H1 (cell line): ENCODE measurements around the gene UBP1. TPM values are rescaled to one million over a fixed set of nuclear protein-coding genes. Genes with fewer than 3 reads are reported as not detected.

Experiments used
- CTCF ChIA-PET: fragments of 300-600 bp; sonication (Branson Sonifier 250); formaldehyde crosslinking; loops from one replicate; lab custom pipeline; 2021; ENCODE audit not compliant: partially characterized antibody; lab: Charles Lee
- POLR2A ChIA-PET: fragments of 300-600 bp; sonication (Branson Sonifier 250); formaldehyde crosslinking; loops from one replicate; lab custom pipeline; 2021; ENCODE audit warnings: inconsistent platforms; ENCODE audit not compliant: partially characterized antibody; lab: Charles Lee
- DNase-seq, 2 experiments: peaks; one replicate each; pipeline versions ENCODE4 v3.0.0 to v3.0.0-alpha.2; 2010 to 2022; ENCODE audit warnings: low spot score in 2 of 2, low read depth in 1 of 2, mixed read lengths in 1 of 2
- FAIRE-seq: peaks from 2 replicates; lab custom pipeline; 2011; peaks lifted over from hg19 to GRCh38; lab: Jason Lieb, UNC
- H2AFZ ChIP-seq: 2 replicates; pipeline ENCODE4 v1.8.1; 2012; ENCODE audit warnings: low read length, inconsistent platforms
- H2AK5ac ChIP-seq: 2 replicates; pipeline ENCODE4 v1.6.1; 2013; ENCODE audit warnings: low read depth, low read length
- H2BK120ac ChIP-seq: replicated peaks from 2 replicates; pipeline ENCODE3; 2013; ENCODE audit warnings: low read depth, low read length, inconsistent platforms
- H2BK12ac ChIP-seq: 2 replicates; pipeline ENCODE4 v1.6.1; 2013; ENCODE audit warnings: low read depth, low read length
- H2BK15ac ChIP-seq: 2 replicates; pipeline ENCODE4 v1.6.1; 2013; ENCODE audit warnings: low read length
- H2BK20ac ChIP-seq: 2 replicates; pipeline ENCODE4 v1.6.1; 2013; ENCODE audit warnings: low read length
- H2BK5ac ChIP-seq: 2 replicates; pipeline ENCODE4 v1.6.1; 2013; ENCODE audit warnings: low read depth, low read length
- H3K14ac ChIP-seq: 2 replicates; pipeline ENCODE4 v1.6.1; 2013; ENCODE audit warnings: inconsistent platforms; ENCODE audit not compliant: insufficient read length
- H3K18ac ChIP-seq: 2 replicates; pipeline ENCODE4 v1.6.1; 2013; ENCODE audit warnings: low read length; ENCODE audit errors: extremely low read depth
- H3K23ac ChIP-seq: 2 replicates; pipeline ENCODE4 v1.6.1; 2013; ENCODE audit warnings: inconsistent platforms; ENCODE audit not compliant: insufficient read length
- H3K23me2 ChIP-seq: 2 replicates; pipeline ENCODE4 v1.6.1; 2013; ENCODE audit warnings: low read depth, low read length
- H3K27ac ChIP-seq: 2 replicates; pipeline ENCODE4 v1.6.1; 2011; ENCODE audit warnings: low read depth, low read length, inconsistent platforms
- H3K27me3 ChIP-seq, 4 experiments: replicated peaks in 1 of 4; 1 replicate in 1 of 4; 2 replicates in 3 of 4; pipeline versions ENCODE4 v1.6.1 to v1.8.1; 2011 to 2013; ENCODE audit warnings: low read length in 3 of 4, mild to moderate bottlenecking in 3 of 4, inconsistent platforms in 2 of 4, mixed read lengths in 2 of 4, moderate library complexity in 1 of 4; ENCODE audit not compliant: control insufficient read depth in 3 of 4, insufficient read depth in 3 of 4; ENCODE audit errors: extremely low read depth in 1 of 4
- H3K36me3 ChIP-seq, 4 experiments: 2 replicates each; pipeline versions ENCODE4 v1.6.1 to v1.8.1; 2011 to 2013; ENCODE audit warnings: mild to moderate bottlenecking in 4 of 4, low read length in 3 of 4, moderate library complexity in 2 of 4, control low read depth in 1 of 4, inconsistent platforms in 1 of 4; ENCODE audit not compliant: insufficient read depth in 4 of 4, control insufficient read depth in 2 of 4
- H3K4ac ChIP-seq: replicated peaks from 2 replicates; pipeline ENCODE3; 2013; ENCODE audit warnings: low read length, low read depth, mixed read lengths, inconsistent platforms; ENCODE audit not compliant: insufficient read length
- H3K4me1 ChIP-seq, 4 experiments: replicated peaks in 1 of 4; 1 replicate in 1 of 4; 2 replicates in 3 of 4; pipeline versions ENCODE4 v1.6.1 to v1.8.1; 2011 to 2013; ENCODE audit warnings: low read length in 3 of 4, inconsistent platforms in 2 of 4, mixed read lengths in 1 of 4; ENCODE audit not compliant: insufficient read depth in 4 of 4, control insufficient read depth in 3 of 4
- H3K4me2 ChIP-seq, 2 experiments: 2 replicates each; pipeline versions ENCODE4 v1.6.1 to v1.8.1; 2011 to 2013; ENCODE audit warnings: low read depth in 2 of 2, low read length in 2 of 2, control low read depth in 1 of 2, inconsistent platforms in 1 of 2, mild to moderate bottlenecking in 1 of 2; ENCODE audit not compliant: insufficient read depth in 1 of 2
- H3K4me3 ChIP-seq, 4 experiments: fragments of 200-600, 300-600 bp in 1 of 4; sonication (generic), shearing (Covaris generic), sonication (Bioruptor Twin) in 1 of 4; 2 replicates each; pipeline versions ENCODE4 v1.5.1 to v1.8.1; 2011 to 2016; ENCODE audit warnings: low read length in 4 of 4, low read depth in 3 of 4, control low read depth in 2 of 4, inconsistent platforms in 2 of 4, mild to moderate bottlenecking in 2 of 4, mixed read lengths in 1 of 4, moderate library complexity in 1 of 4; ENCODE audit not compliant: insufficient read depth in 2 of 4; ENCODE audit errors: extremely low read depth in 1 of 4
- H3K56ac ChIP-seq: replicated peaks from 2 replicates; pipeline ENCODE3; 2013; ENCODE audit warnings: low read depth, mild to moderate bottlenecking, mixed read lengths, low read length, inconsistent platforms; ENCODE audit not compliant: insufficient read length
- H3K79me1 ChIP-seq: 2 replicates; pipeline ENCODE4 v1.6.1; 2013; ENCODE audit warnings: low read depth, low read length, control low read depth
- H3K79me2 ChIP-seq, 2 experiments: 2 replicates each; pipeline versions ENCODE4 v1.6.1 to v1.8.1; 2012 to 2013; ENCODE audit warnings: low read length in 2 of 2, mild to moderate bottlenecking in 2 of 2, inconsistent platforms in 1 of 2; ENCODE audit not compliant: insufficient read depth in 2 of 2, control insufficient read depth in 1 of 2
- H3K9ac ChIP-seq, 4 experiments: replicated peaks in 1 of 4; 1 replicate in 1 of 4; 2 replicates in 3 of 4; pipeline versions ENCODE4 v1.6.1 to v1.8.1; 2011 to 2013; ENCODE audit warnings: low read depth in 3 of 4, low read length in 3 of 4, control low read depth in 2 of 4, mild to moderate bottlenecking in 2 of 4, moderate library complexity in 2 of 4, inconsistent platforms in 1 of 4; ENCODE audit errors: extremely low read depth in 1 of 4
- H3K9me3 ChIP-seq, 2 experiments: 2 replicates each; pipeline versions ENCODE4 v1.6.1 to v1.8.1; 2012 to 2013; ENCODE audit warnings: mild to moderate bottlenecking in 2 of 2, moderate library complexity in 2 of 2, control low read depth in 1 of 2, inconsistent platforms in 1 of 2, low read depth in 1 of 2, low read length in 1 of 2, mixed read lengths in 1 of 2; ENCODE audit not compliant: insufficient read depth in 2 of 2
- H4K20me1 ChIP-seq, 2 experiments: replicated peaks in 1 of 2; 2 replicates each; pipeline versions ENCODE3 to v1.8.1; 2011 to 2013; ENCODE audit warnings: inconsistent platforms in 2 of 2, low read length in 2 of 2, mild to moderate bottlenecking in 1 of 2; ENCODE audit not compliant: insufficient read depth in 2 of 2, control insufficient read depth in 1 of 2
- H4K5ac ChIP-seq: 2 replicates; pipeline ENCODE4 v1.6.1; 2013; ENCODE audit warnings: low read length, low read depth, mixed read lengths, inconsistent platforms; ENCODE audit not compliant: insufficient read length
- H4K8ac ChIP-seq: 2 replicates; pipeline ENCODE4 v1.8.0; 2013; ENCODE audit warnings: mild to moderate bottlenecking, moderate library complexity, low read length, inconsistent platforms; ENCODE audit not compliant: insufficient read depth; ENCODE audit errors: extremely low read depth
- H4K91ac ChIP-seq: replicated peaks from 2 replicates; pipeline ENCODE3; 2013; ENCODE audit warnings: low read length, mixed read lengths, inconsistent platforms; ENCODE audit not compliant: insufficient read length
- BRCA1 ChIP-seq: IDR thresholded peaks from 2 replicates; pipeline ENCODE4 v1.6.1; 2012; ENCODE audit warnings: low read depth, low read length, improper control_type of control experiment
- CBX8 ChIP-seq: fragments of 300-800, 300-1000 bp; sonication (generic); IDR thresholded peaks from 2 replicates; pipeline ENCODE4 v1.7.1; 2016; ENCODE audit warnings: low read depth, low read length, borderline replicate concordance
- CEBPB ChIP-seq: IDR thresholded peaks from 2 replicates; pipeline ENCODE4 v1.6.1; 2012; ENCODE audit warnings: low read depth, low read length
- CTBP2 ChIP-seq: IDR thresholded peaks from 2 replicates; pipeline ENCODE4 v1.7.0; 2011; ENCODE audit warnings: borderline replicate concordance, mild to moderate bottlenecking, moderate library complexity, mixed read lengths, low read length; ENCODE audit not compliant: insufficient read depth, insufficient read length
- HDAC6 ChIP-seq: IDR thresholded peaks from one replicate; pipeline ENCODE4 v1.7.1; 2012; ENCODE audit warnings: low read depth, mild to moderate bottlenecking, inconsistent platforms, low read length, moderate library complexity
- RAD21 ChIP-seq, 2 experiments: IDR thresholded peaks in 1 of 2; conservative IDR thresholded peaks in 1 of 2; 2 replicates each; pipeline ENCODE4 v1.6.1; 2011; ENCODE audit warnings: low read depth in 2 of 2, low read length in 2 of 2, improper control_type of control experiment in 1 of 2, inconsistent platforms in 1 of 2, mild to moderate bottlenecking in 1 of 2, moderate library complexity in 1 of 2
- WGBS, 2 experiments: shearing (Covaris generic) in 1 of 2; methylation state at CpG; one replicate each; pipeline versions ENCODE4 v1.1.6 to v1.1.7; 2013 to 2015; ENCODE audit warnings: low lambda C conversion rate in 2 of 2, mixed read lengths in 2 of 2, inconsistent platforms in 1 of 2, low coverage in 1 of 2, missing lambda C conversion rate in 1 of 2; ENCODE audit not compliant: insufficient replicate concordance in 2 of 2, insufficient coverage in 1 of 2, insufficient read length in 1 of 2; ENCODE audit errors: extremely low coverage in 1 of 2, missing lambda C conversion rate in 1 of 2; 5-methylcytosine and 5-hydroxymethylcytosine counted together
- polyA plus RNA-seq, 7 experiments: library from polyadenylated mRNA; depleted of rRNA in 3 of 7; stranded (reverse) in 5 of 7; unstranded in 2 of 7; fragments of >200 nt in 5 of 7; fragments of 200-250 nt in 2 of 7; gene quantifications; 1 replicate in 5 of 7; 2 replicates in 1 of 7; 4 replicates in 1 of 7; pipeline versions ENCODE4 v1.2.1 to v1.2.3, GENCODE V29; 2011 to 2013; ENCODE audit warnings: missing spikeins in 2 of 7, mixed read lengths in 2 of 7
- total RNA-seq: library from RNA; stranded (reverse); fragmentation: NEBNext Ultra II Directional; extraction: Animal tissue kit (Norgen Biotek cat#: 25700); gene quantifications from 2 replicates; pipeline ENCODE4 v1.2.1, GENCODE V29; 2021

The UBP1 gene
- total and polyA plus RNA-seq, 2 of the 8 experiments (the other 6 are each of a cell fraction or from before 2014, with no cell fraction given), result 47.3 to 71.9 TPM

DNA sequence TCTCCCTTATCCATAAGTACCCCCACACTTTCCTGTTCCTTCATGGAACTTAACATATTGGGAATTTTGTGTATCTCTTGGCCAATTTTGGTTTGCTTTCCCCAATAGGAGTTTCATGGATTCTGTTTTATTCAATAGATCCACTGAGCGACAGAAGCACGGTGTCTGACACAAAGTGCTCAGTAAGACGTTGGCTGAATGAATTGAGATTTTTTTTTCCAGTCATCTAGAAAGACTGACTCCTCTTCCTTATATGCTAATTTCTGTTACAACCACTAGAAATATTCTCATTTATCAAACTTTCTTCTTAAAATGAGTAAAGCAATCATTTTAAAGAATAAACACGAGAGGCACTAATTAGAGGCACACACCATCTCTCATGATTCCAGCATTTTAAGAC lies 48.1 kb downstream of the UBP1 start:
- ChIA-PET POLR2A (interaction anchor here (1.0 kb wide), 1 partner anchor 47 kb away, joined by 4 read pairs; no protein-coding TSS in a partner anchor), CTCF (interaction anchor here (0.6 kb wide), 1 partner anchor 15 kb away, joined by 3 read pairs; no protein-coding TSS in a partner anchor)
- Histone ChIP-seq H2BK5ac (no peak overlapping the region), H3K56ac (no peak overlapping the region), H4K5ac (no peak overlapping the region), H3K23ac (no peak overlapping the region), H3K9me3 (no peaks in the 10 kb centered on the region), H2BK20ac (no peak overlapping the region), H3K27me3 (no peaks in the 10 kb centered on the region), H3K79me1 (0 out of 2 replicates have a peak, but pooled peaks cover 2% of the 10 kb centered on the region), H3K36me3 (peaks cover 21 to 86% (median 50%) of the 10 kb centered on the region in 4 experiments), H2AK5ac (no peak overlapping the region), H3K4me3 (no peak overlapping the region), H2BK12ac (no peak overlapping the region), H3K23me2 (no peaks in the 10 kb centered on the region), H2BK120ac (no peak overlapping the region), H3K79me2 (no peaks in the 10 kb centered on the region), H3K14ac (no peak overlapping the region), H4K91ac (no peak overlapping the region), H3K4ac (no peak overlapping the region), H3K27ac (no peak overlapping the region), H3K9ac (no peak overlapping the region), H4K20me1 (peaks cover 0 to 5% of the 10 kb centered on the region in 2 experiments), H3K4me2 (no peak overlapping the region), H2AFZ (no peak overlapping the region), H3K4me1 (no peaks in the 10 kb centered on the region), H4K8ac (no peak overlapping the region), H2BK15ac (no peak overlapping the region), H3K18ac (no peak overlapping the region)
- DNase-seq (no peak), FAIRE-seq (no peak)
- TF ChIP-seq HDAC6 (no peak), CTBP2 (no peak), BRCA1 (no peak), CBX8 (no peak), CEBPB (no peak), RAD21 (IDR thresholded peaks at IDR 0.05 in 1 of 2, conservative IDR thresholded peaks at IDR 0.05 in 1 of 2; ENCODE audit: low read depth in 2 of 2, low read length in 2 of 2) (no peak)
- WGBS, 2 experiments, result 92% methylated on average over 4 of the region's 4 CpGs; no CpG with 5 or more reads in 1 of the 2 experiments
